Activated CD4-positive, alpha-beta T cell treated with anti-CD3 and anti-CD28 coated beads for 36 hours (primary cell): ENCODE measurements around the gene TMIGD1. TPM values are rescaled to one million over a fixed set of nuclear protein-coding genes. Genes with fewer than 3 reads are reported as not detected.

Experiments used
- ATAC-seq: fragments of 200-7000 bp; cut with Tn5 transposase; one replicate; pipeline ENCODE4 v1.10.0; 2021; ENCODE audit warnings: mild to moderate bottlenecking, moderate library complexity
- CTCF ChIA-PET: fragments of 350-600 bp; sonication (Branson Sonifier 250); formaldehyde crosslinking; loops from one replicate; lab custom pipeline; 2021; ENCODE audit warnings: antibody characterized with exemption; lab: Charles Lee
- POLR2A ChIA-PET: fragments of 350-600 bp; sonication (Branson Sonifier 250); formaldehyde crosslinking; loops from one replicate; lab custom pipeline; 2021; ENCODE audit warnings: antibody characterized with exemption, inconsistent platforms; lab: Charles Lee
- DNase-seq: peaks from one replicate; pipeline ENCODE4 v3.0.0-alpha.2; 2020
- H3K27ac Mint-ChIP-seq: one replicate; pipeline ENCODE4 v1.8.0; 2021; ENCODE audit warnings: mixed read lengths
- H3K27me3 Mint-ChIP-seq: one replicate; pipeline ENCODE4 v1.8.0; 2021; ENCODE audit warnings: mixed read lengths
- H3K36me3 Mint-ChIP-seq: one replicate; pipeline ENCODE4 v1.8.0; 2021; ENCODE audit warnings: low read depth, mixed read lengths
- H3K4me1 Mint-ChIP-seq: one replicate; pipeline ENCODE4 v1.8.0; 2021; ENCODE audit warnings: mixed read lengths
- H3K4me3 Mint-ChIP-seq: one replicate; pipeline ENCODE4 v1.8.0; 2021; ENCODE audit warnings: mild to moderate bottlenecking, moderate library complexity, mixed read lengths
- H3K9me3 Mint-ChIP-seq: one replicate; pipeline ENCODE4 v1.8.0; 2021; ENCODE audit warnings: low read depth, mixed read lengths
- intact Hi-C, 2 experiments: fragments of 100-400 bp; cut with DNase I in 1 of 2; cut with micrococcal nuclease in 1 of 2; formaldehyde crosslinking; loops; one replicate each; pipeline versions ENCODE4 v1.14.2 to v1.15.1; 2022 to 2024; cut with DNase I, micrococcal nuclease
- total RNA-seq, 2 experiments: library from RNA; stranded (reverse); gene quantifications; one replicate each; pipeline ENCODE4 v1.2.3, GENCODE V29; 2021

TMIGD1 gene
- total RNA-seq, 2 experiments from 2014 or later: not detected

DNA sequence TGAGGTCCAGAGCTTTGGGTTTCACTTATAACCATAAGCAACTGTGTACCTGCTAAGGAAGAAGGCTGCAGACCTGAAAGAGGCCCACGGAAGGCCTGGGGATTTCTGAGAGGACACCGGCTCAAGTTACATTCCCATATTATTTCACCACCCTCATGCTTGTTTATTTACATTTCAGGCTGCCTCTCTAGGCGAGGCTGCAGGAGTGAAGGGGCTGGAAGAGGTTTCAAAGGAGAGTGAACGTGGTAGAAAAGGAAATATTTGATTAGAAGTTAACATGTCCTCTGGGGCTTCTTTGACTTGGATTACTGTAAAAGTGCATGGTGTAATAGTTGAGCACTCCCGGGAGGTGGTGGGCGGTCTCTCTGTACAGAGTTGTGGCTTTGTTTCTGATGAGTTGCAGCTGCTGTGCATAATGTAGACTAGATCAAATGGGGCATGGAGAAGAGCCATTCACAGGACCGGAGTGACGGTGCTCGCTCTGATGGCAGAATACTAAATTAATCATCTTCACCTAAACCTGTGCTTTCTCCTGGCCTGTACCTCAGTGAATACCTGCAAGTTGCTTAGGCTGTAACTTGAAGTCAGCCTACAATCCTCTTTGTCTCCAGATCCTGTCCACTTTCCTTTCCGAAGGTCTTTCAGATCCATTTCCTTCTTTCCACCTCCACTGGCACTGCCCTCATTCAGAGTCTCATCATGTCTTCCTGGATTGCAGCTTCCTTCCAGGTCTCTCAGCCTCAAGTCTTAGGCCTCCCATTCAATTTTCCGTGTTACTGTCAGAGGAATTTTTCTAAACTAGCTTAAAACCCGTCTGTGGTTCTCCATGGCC is 43.0 kb upstream of the TMIGD1 start:
- ATAC-seq (peak; percentile 45), DNase-seq (peak; percentile 82)
- Mint-ChIP-seq H3K4me3 (no peak overlapping the region), H3K27me3 (no peaks in the 10 kb centered on the region), H3K4me1 (peaks cover 66% of the 10 kb centered on the region), H3K36me3 (peaks cover 6% of the 10 kb centered on the region), H3K27ac (peak overlapping the region; percentile 80), H3K9me3 (no peaks in the 10 kb centered on the region)
- ChIA-PET CTCF (interaction anchor here (0.6 to 2.0 kb wide), 7 partner anchors 11 to 84 kb away, joined by 3 to 10 read pairs (median 4); no protein-coding TSS in a partner anchor), POLR2A (interaction anchor here (1.5 kb wide), 1 partner anchor 8 kb away, joined by 3 read pairs; no protein-coding TSS in a partner anchor)
- intact Hi-C loops: loop anchor here in 1 of 2 experiments (5.0 to 10.0 kb wide), 2 partner anchors 85 to 938 kb away; partner anchors contain the start of genes BLMH and EVI2B

DNA sequence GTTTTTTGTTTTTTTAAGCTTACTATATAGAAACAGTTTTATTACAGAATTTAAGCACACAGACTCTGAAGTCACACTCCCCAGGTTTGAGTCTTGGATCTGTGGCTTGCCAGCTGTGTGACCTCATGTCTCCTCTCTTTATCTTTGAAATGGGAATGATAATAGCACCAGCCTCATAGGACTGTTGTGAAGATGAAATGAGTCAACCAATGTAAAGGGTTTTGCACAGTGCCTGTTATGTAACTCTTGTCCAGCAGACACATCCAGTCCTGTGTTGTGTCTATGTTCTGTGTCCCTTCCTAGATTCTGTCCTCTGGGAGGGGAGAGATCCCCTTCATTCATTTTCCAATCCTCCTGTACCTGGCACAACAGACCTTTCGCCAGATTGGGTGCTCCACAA is 41.8 kb upstream of the TMIGD1 start:
- DNase-seq (no peak), ATAC-seq (no peak)
- Mint-ChIP-seq H3K4me1 (peaks cover 65% of the 10 kb centered on the region), H3K9me3 (no peaks in the 10 kb centered on the region), H3K27me3 (no peaks in the 10 kb centered on the region), H3K36me3 (no peaks in the 10 kb centered on the region), H3K4me3 (no peak overlapping the region), H3K27ac (no peak overlapping the region)
- intact Hi-C loops: loop anchor here in 1 of 2 experiments (5.0 to 10.0 kb wide), 2 partner anchors 83 to 939 kb away; partner anchors contain the start of genes BLMH and EVI2B
- ChIA-PET CTCF (interaction anchor here (1.5 to 2.0 kb wide), 2 partner anchors 12 to 41 kb away, joined by 6 to 10 read pairs; no protein-coding TSS in a partner anchor), POLR2A (no interaction called here)

DNA sequence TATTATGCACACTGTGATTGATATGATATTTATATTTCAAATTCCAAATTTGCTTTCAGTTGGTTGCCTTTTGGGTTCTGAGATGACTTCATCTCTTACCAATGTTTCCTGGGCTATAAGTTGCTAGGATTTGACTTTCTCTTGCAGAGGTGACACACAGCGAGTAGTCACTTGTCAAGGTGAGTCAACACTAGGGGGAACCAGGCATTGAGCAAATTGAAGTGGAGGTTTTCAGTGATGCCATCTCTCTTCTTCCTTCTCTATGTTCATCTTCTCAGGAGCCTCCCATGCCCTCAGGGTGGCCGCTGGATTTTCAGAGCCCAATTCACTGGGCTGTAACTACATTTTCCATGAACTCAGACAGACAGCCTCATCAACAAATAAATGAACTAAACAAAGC is 38.9 kb upstream of the TMIGD1 start:
- Mint-ChIP-seq H3K9me3 (no peaks in the 10 kb centered on the region), H3K36me3 (no peaks in the 10 kb centered on the region), H3K4me1 (peaks cover 66% of the 10 kb centered on the region), H3K4me3 (no peak overlapping the region), H3K27me3 (no peaks in the 10 kb centered on the region), H3K27ac (peak overlapping the region; percentile 12)
- intact Hi-C loops: loop anchor here (1.0 to 10.0 kb wide), 3 partner anchors 8 to 942 kb away; partner anchors contain the start of genes EVI2B (in 1 of the 2) and GOSR1 (in 1 of the 2)
- peak; percentile 92 for ATAC-seq
- peak; percentile 62 for DNase-seq
- ChIA-PET POLR2A (interaction anchor here (1.7 kb wide), 1 partner anchor 9 kb away, joined by 4 read pairs; no protein-coding TSS in a partner anchor), CTCF (interaction anchor here (0.8 to 2.4 kb wide), 3 partner anchors 33 to 353 kb away, joined by 3 to 7 read pairs (median 5); no protein-coding TSS in a partner anchor)

DNA sequence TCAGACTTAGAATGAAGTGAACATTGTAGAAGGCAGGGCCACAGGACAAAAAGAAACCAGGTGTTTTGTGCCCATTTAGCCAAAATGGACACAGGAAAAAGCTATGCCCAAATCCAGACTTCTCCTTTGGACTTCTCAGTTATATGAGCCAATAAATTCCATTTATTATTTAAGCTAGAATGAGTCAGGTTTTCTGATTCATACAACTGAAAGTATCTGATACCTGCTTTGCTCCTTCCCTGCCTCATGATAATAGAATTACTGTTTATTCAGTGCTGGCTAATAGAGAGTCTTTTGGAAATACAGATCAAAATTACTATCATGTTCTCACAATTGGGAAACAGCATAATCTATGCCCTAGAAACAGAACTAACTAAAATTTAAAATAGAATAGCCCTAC is 36.1 kb upstream of the TMIGD1 start:
- ChIA-PET POLR2A (no interaction called here), CTCF (no interaction called here)
- no peak for DNase-seq
- H3K27ac Mint-ChIP-seq: no peak overlapping the region
- H3K36me3 Mint-ChIP-seq: peaks cover 2% of the 10 kb centered on the region
- intact Hi-C loops: loop anchor here in 1 of 2 experiments (10.0 kb wide), 2 partner anchors 665 to 945 kb away; partner anchors contain the start of gene EVI2B
- H3K4me1 Mint-ChIP-seq: peaks cover 60% of the 10 kb centered on the region
- H3K9me3 Mint-ChIP-seq: peaks cover 2% of the 10 kb centered on the region
- H3K27me3 Mint-ChIP-seq: no peaks in the 10 kb centered on the region
- ATAC-seq: no peak
- no peak overlapping the region for H3K4me3 Mint-ChIP-seq

DNA sequence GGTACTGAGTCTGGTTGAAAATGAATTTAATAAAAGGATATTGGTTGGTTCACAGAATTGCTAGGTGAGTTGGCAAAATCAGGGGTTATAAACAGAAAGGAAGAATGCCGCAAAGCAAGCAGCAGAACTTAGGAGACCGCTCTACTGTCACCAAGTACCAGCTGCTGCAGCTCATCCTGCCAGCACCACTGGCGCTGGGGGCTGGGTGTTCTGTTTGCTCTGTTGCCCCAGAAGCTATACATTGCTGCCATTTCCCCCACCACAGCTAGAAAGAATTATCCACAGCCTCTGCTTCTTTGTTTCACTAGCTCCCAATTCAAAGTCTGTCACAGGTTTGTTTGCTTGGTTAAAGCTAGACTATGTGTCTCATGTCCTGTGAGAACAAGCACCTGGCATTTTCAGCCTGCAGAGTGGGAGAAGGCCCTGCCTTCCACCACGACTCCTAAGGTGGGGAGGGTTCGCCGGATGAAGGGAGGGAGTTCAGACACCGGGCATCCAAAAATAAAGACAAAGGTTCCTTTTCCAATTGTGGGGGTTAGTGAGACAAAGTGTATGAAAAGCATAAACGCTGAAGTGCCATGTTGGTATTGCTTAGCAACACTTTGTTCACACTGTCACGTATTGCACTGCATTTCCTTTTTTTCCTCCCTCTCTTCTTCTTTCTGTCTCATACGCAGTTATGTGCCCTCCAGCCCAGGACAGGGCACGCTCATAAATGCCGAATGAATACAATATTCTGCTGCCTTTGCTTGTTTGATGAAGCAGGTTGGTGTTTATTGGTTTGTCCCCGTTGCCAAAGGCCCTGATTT is 35.3 kb upstream of the TMIGD1 start:
- peaks cover 2% of the 10 kb centered on the region for H3K9me3 Mint-ChIP-seq
- no peak overlapping the region for H3K27ac Mint-ChIP-seq
- no peak overlapping the region for H3K4me3 Mint-ChIP-seq
- ChIA-PET CTCF (no interaction called here), POLR2A (interaction anchor here (1.1 kb wide), 1 partner anchor 9 kb away, joined by 3 read pairs; no protein-coding TSS in a partner anchor)
- peaks cover 2% of the 10 kb centered on the region for H3K36me3 Mint-ChIP-seq
- intact Hi-C loops: loop anchor here in 1 of 2 experiments (10.0 kb wide), 1 partner anchor 664 kb away; no protein-coding TSS in a partner anchor
- ATAC-seq (no peak), DNase-seq (no peak)
- peaks cover 64% of the 10 kb centered on the region for H3K4me1 Mint-ChIP-seq
- no peaks in the 10 kb centered on the region for H3K27me3 Mint-ChIP-seq

DNA sequence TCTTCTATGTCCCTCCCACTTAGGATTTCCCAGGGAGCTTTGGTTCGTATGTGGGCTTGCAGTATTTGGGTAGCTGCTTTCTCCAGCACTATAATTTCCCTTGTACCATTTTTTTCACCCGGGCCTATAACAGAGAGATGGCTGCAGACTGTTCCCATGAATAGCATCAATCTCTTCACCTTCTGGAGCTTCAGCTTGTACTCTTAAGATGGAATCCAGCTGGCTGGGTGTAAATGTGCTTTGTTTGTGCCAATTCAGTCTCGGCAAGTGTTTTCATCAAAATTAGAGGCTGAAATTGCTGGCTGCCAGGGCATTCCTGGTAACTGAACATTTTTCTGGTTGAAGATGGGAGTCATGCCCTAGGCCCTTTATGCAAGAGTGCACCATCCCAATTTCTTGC is 32.7 kb upstream of the TMIGD1 start:
- Mint-ChIP-seq H3K36me3 (peaks cover 4% of the 10 kb centered on the region), H3K4me3 (no peak overlapping the region), H3K9me3 (peaks cover 8% of the 10 kb centered on the region), H3K4me1 (peaks cover 55% of the 10 kb centered on the region), H3K27me3 (no peaks in the 10 kb centered on the region), H3K27ac (no peak overlapping the region)
- DNase-seq (no peak), ATAC-seq (no peak)
- ChIA-PET POLR2A (no interaction called here), CTCF (interaction anchor here (0.5 to 2.9 kb wide), 7 partner anchors 10 to 273 kb away, joined by 3 to 16 read pairs (median 3); no protein-coding TSS in a partner anchor)
- intact Hi-C loops: loop anchor here in 1 of 2 experiments (10.0 kb wide), 1 partner anchor 662 kb away; no protein-coding TSS in a partner anchor

DNA sequence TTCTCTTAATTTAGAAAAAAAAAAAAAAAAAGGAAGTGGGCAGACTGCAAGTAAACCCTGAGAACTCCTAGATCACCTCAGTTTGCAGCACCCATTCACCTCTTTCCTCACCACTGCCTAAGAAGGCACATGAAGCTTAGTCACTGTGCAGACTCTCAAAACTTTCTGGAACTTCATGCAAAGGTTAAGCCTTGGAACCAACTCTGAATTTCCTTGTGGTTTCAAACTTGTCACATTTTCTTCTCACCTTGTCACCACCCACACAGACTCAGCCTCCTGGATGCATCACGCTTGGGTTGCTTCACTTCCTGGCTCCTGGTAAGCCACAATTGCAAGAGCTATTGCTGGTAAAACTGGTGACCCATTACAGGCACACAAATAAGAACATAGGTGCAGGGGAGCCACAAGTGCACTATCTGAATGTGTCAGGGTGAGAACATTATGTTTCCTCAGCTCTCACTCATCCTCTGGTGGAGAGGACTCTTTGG is 29.9 kb upstream of the TMIGD1 start:
- Mint-ChIP-seq H3K4me1 (peaks cover 33% of the 10 kb centered on the region), H3K36me3 (peaks cover 4% of the 10 kb centered on the region), H3K9me3 (peaks cover 15% of the 10 kb centered on the region), H3K4me3 (no peak overlapping the region), H3K27ac (peak overlapping the region; percentile 85), H3K27me3 (no peaks in the 10 kb centered on the region)
- DNase-seq: peak; percentile 92
- POLR2A ChIA-PET: interaction anchor here (0.6 to 2.3 kb wide), 10 partner anchors 9 to 72 kb away, joined by 3 to 10 read pairs (median 4); partner anchors contain the start of gene BLMH
- intact Hi-C loops: loop anchor here (1.0 to 10.0 kb wide), 10 partner anchors 9 to 659 kb away; partner anchors contain the start of genes CPD (in 2 of the 2), BLMH (in 1 of the 2) and GOSR1 (in 1 of the 2)
- ATAC-seq: peak; percentile 96
- CTCF ChIA-PET: interaction anchor here (0.7 to 2.4 kb wide), 12 partner anchors 9 to 240 kb away, joined by 3 to 10 read pairs (median 4); partner anchors contain the start of genes GOSR1 and TMIGD1

DNA sequence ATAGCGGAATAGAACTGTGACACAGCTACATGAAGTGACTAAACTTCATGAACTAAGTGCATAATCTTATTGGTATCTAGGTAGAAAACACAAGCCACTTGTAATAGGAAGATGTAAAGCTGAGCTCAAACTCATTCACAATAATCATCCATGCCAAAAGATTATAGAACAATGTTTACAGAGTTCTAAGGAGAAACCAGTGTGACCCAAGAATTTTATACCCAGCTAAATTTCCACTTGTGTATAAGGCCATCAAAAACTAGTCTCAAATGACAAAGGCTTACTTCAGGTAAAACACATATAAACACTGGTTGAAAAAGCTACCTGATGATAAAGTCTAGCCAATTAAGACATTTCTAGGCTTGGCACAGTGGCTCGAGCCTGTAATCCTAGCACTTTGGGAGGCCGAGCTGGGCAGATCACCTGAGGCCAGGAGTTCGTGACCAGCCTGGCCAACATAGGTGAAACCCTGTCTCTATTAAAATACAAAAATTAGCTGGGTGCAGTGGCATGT is 28.0 kb upstream of the TMIGD1 start:
- Mint-ChIP-seq H3K9me3 (peaks cover 15% of the 10 kb centered on the region), H3K4me1 (peaks cover 33% of the 10 kb centered on the region), H3K4me3 (no peak overlapping the region), H3K27ac (no peak overlapping the region), H3K27me3 (no peaks in the 10 kb centered on the region), H3K36me3 (peaks cover 4% of the 10 kb centered on the region)
- ATAC-seq (no peak), DNase-seq (no peak)
- intact Hi-C loops: loop anchor here (2.0 to 10.0 kb wide), 3 partner anchors 21 to 657 kb away; no protein-coding TSS in a partner anchor
- POLR2A ChIA-PET: no interaction called here
- CTCF ChIA-PET: interaction anchor here (1.3 to 1.8 kb wide), 5 partner anchors 15 to 27 kb away, joined by 3 to 9 read pairs (median 7); no protein-coding TSS in a partner anchor

DNA sequence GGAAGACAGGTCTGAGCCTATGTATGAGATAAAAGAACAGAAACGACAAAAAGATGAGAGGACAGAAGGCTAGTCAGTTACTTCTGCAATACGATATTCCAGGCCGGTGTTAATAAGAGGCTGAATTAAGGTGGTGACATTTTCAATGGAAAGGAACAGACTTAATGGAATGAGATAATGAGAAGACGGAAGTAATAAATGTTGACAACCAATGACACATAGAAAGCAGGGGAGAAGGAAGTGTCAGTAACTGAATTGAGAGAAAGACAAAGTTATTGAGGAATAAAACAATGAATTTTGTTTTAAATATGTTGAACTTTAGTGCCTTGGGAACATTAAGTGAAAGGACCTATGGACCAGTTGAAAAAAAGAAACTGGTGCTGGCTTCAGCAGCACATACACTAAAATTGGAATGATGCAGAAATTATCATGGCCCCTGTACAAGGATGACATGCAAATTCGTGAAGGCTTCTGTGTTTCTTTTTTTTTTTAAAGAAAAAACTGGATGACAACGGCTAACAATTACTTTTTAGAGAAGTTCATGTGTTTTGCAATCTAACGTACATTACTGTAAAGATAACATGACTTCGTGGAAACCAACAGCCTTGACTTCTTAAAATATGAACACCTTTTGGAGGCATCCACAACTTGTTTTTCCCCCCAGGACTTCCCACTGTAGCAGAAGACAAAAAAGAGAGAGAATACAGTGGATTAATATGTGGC is 26.4 kb upstream of the TMIGD1 start:
- ChIA-PET POLR2A (no interaction called here), CTCF (no interaction called here)
- ATAC-seq (no peak), DNase-seq (no peak)
- intact Hi-C loops: loop anchor here (5.0 to 10.0 kb wide), 2 partner anchors 38 to 655 kb away; no protein-coding TSS in a partner anchor
- Mint-ChIP-seq H3K27me3 (no peaks in the 10 kb centered on the region), H3K4me1 (peaks cover 24% of the 10 kb centered on the region), H3K9me3 (peaks cover 14% of the 10 kb centered on the region), H3K4me3 (no peak overlapping the region), H3K27ac (no peak overlapping the region), H3K36me3 (peaks cover 2% of the 10 kb centered on the region)
